Measurements from ENCODE around the gene GPC6.

DNA sequence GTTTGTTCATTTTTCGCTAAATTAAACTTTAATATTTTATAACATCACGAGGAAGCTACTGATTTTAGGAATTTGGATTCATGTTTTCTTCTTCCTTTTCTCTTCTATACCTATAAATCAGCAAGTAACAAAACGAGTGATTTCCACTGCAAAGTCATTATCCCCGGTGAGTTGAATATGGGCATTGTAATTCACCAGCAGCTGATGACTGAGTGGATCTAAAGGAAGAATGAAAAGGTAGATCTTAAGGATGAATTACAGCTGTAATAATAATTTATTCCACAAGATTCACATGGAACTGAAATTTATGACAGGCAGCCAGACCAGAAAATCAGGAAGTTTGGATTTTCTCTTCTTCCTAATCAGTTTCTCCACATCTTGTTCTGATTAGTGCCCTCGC, 111.4 kb downstream of the GPC6 start:
- no peak for TF ChIP-seq CHD2 (IDR thresholded peaks at IDR 0.05; ENCODE audit: low read length, partially characterized antibody)
- TF ChIP-seq, protein P1, sequence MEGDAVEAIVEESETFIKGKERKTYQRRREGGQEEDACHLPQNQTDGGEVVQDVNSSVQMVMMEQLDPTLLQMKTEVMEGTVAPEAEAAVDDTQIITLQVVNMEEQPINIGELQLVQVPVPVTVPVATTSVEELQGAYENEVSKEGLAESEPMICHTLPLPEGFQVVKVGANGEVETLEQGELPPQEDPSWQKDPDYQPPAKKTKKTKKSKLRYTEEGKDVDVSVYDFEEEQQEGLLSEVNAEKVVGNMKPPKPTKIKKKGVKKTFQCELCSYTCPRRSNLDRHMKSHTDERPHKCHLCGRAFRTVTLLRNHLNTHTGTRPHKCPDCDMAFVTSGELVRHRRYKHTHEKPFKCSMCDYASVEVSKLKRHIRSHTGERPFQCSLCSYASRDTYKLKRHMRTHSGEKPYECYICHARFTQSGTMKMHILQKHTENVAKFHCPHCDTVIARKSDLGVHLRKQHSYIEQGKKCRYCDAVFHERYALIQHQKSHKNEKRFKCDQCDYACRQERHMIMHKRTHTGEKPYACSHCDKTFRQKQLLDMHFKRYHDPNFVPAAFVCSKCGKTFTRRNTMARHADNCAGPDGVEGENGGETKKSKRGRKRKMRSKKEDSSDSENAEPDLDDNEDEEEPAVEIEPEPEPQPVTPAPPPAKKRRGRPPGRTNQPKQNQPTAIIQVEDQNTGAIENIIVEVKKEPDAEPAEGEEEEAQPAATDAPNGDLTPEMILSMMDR (IDR thresholded peaks at IDR 0.05) = no peak
- no peak for TF ChIP-seq NFIC (IDR thresholded peaks at IDR 0.05; ENCODE audit: borderline replicate concordance)
